Choroid plexus epithelial cell (primary cell): ENCODE measurements around the gene ADAMTS17.
A peak's percentile ranks its signal among the peaks of the same experiment; 100 is the strongest.

Source experiments
- DNase-seq: peaks from one replicate; pipeline ENCODE4 v3.0.0-alpha.2; 2010; ENCODE audit warnings: low read depth
- H3K4me3 ChIP-seq: 2 replicates; pipeline ENCODE4 v1.5.1; 2011; ENCODE audit warnings: low read depth, mild to moderate bottlenecking, control low read depth, low read length, moderate library complexity
- CTCF ChIP-seq: conservative IDR thresholded peaks from 2 replicates; pipeline ENCODE4 v1.5.1; 2011; ENCODE audit warnings: low read depth, mild to moderate bottlenecking, control low read depth, inconsistent platforms, low read length, moderate library complexity

The ADAMTS17 gene

GRCh38 chr15:100048736-100049135 is 293.0 kb downstream of the ADAMTS17 start:
- TF ChIP-seq CTCF = no peak
- no peak overlapping the region for H3K4me3 ChIP-seq
- no peak for DNase-seq

GRCh38 chr15:100043692-100044091 is 298.1 kb downstream of the ADAMTS17 start:
- no peak for TF ChIP-seq CTCF
- H3K4me3 ChIP-seq = no peak overlapping the region
- DNase-seq = peak; percentile 39

GRCh38 chr15:100043068-100043641 is 298.6 kb downstream of the ADAMTS17 start:
- DNase-seq = peak; percentile 80
- TF ChIP-seq CTCF = no peak
- H3K4me3 ChIP-seq = no peak overlapping the region

GRCh38 chr15:100042558-100042957 is 299.2 kb downstream of the ADAMTS17 start:
- peak; percentile 30 for DNase-seq
- H3K4me3 ChIP-seq = peak overlapping the region; percentile 19
- no peak for TF ChIP-seq CTCF

GRCh38 chr15:100041127-100041828 is 300.5 kb downstream of the ADAMTS17 start:
- no peak for TF ChIP-seq CTCF
- no peak overlapping the region for H3K4me3 ChIP-seq
- DNase-seq = no peak

GRCh38 chr15:100039994-100040393 is 301.8 kb downstream of the ADAMTS17 start:
- TF ChIP-seq CTCF = no peak
- no peak for DNase-seq
- no peak overlapping the region for H3K4me3 ChIP-seq

GRCh38 chr15:100038736-100039135 is 303.0 kb downstream of the ADAMTS17 start:
- no peak for DNase-seq
- H3K4me3 ChIP-seq = no peak overlapping the region
- no peak for TF ChIP-seq CTCF
